GM18499 (cell line): ENCODE measurements around the gene NT5C3B.
A peak's percentile ranks its signal among the peaks of the same experiment; 100 is the strongest.
"Not testable (repeated sequence)": the region's sequence is repeated elsewhere in the genome, so short reads cannot be mapped to it uniquely, and the experiment has no call there.

Experiments used
- ATAC-seq: cut with Tn5 transposase; IDR thresholded peaks from one replicate; pipeline ENCODE4 v1.9.1; 2021; ENCODE audit warnings: moderate number of reproducible peaks; ENCODE audit not compliant: insufficient read depth, unreplicated experiment

NT5C3B gene

DNA sequence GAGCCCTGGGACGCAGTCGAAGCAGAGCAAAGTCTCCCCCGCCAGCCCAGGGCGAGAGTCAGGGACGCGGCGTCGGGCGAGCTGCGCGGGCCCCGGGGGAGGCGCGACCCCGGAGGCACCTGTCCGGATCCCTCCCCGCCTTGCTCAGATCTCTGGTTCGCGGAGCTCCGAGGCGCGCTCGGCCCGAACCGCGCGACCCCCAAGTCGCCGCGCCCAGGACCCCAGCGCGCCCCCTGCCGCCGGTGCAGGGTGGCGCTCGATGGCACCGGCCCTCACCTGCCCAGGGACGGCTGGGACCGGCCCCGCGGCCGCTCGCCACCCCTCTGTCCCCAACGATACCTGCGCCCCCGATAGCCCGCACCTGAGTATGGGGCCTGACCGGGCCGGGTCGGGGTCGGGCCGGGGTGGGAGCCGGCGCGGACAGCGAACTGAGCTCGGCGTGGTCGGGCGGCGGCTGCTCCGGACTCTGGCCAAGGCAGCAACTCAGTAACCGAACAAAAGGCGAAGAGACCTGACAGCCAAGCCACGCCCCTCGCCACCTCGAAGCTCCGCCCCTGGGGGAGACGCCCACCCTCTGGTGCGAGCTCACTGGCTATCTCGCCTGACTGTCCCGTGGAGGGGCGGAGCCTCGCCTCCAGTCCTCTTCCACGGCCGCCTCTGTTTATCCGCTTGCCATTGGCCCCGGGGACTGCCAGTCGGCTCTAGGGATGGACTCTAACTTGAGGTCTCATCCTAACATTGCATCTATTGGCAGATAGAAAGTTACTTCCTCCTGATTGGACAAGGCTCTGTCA lies 49.6 kb downstream of the NT5C3B start, which contains the start of gene JUP:
JUP (minus strand) TSS at position 485 of the 794 bp plus-strand sequence. CDS start 14,857 bp downstream, outside the sequence.
- peak; percentile 47 for ATAC-seq

- no peak for ATAC-seq
Measured at GRCh38 chr17:41785859-41786226, 50.2 kb downstream of the NT5C3B start.

DNA sequence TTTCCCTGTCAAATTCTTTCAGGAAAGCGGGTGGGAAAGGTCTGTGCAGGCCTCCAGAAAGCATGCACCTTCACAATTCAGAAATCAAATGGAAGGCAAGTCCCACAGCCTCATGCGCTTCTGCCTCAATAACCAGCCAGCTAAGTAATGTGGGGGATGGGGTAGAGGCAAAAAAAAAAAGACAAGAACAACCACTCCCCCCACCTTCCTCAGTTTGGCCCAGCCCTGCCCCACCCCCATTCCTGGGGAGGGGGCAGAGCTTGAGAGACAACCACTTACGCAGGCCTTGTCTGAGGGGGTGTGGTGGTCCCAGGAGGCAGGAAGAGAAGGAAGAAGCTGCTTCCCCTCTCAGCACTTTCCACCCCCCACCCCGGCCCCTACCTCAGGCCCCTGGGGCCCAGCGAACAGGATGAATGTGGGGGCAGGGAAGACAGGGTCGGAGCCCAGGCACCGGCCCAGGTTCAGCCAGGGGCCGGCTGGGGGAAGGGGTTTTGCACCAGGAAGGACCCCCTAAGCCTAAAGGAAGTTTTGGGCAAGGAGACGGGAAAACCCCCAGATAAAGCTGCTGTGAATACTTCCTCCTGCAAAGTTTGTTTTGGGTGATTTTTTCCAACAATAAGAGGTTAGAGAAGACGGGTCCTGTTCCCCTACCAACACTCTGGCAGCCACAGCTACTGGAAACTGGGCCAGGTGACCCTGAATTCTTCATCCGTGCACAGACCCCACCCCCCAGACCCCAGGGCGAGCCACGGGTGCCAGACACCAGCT lies 50.8 kb downstream of the NT5C3B start:
- no peak for ATAC-seq

DNA sequence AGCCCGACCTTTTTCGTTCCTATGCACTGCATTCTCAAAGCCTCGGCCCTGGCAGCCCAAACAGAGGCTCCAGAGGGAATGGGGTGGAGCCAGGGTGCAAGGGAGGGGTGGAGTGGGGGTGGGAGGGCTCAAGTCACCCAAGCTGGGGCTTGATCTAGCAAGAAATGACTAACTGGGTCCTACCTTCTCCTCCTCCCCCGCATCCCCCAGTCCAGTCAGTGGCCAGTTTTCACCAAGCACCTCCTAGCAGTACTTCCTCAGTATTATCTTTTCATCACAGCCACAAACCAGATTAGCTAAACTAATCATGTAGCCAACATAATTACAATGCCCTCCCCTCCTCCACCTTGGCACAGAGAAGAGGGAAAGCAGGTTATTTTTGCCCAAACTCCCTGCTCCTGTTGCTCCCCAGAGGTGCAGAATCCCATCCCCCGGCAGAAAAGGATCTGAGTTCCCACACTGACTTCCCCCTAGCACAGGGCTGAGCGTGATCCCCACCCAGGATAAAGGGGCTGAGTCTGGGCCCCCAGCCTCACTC lies 51.8 kb downstream of the NT5C3B start:
- ATAC-seq, result no peak

DNA sequence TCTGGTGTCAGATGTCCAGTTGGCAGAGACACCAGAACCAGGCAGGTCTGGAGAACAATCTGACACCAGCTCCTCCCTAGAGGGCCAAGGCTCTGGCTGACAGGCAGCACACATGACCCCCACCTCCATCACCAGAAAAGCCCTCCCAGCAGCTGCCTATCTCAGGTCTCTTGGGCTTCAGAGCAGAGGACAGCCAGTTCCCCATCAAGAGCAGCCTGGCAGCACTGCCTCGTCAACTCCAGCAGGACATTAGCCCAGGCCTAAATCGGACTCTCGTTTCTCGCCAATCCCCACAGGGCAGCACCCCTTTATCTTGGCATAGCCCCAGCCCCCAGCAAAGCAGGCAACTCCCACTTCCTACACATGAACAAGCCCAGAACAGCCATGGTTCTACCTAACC lies 53.9 kb downstream of the NT5C3B start:
- ATAC-seq, result no peak

GRCh38 chr17:41781404-41782110 lies 54.5 kb downstream of the NT5C3B start:
- no peak for ATAC-seq

DNA sequence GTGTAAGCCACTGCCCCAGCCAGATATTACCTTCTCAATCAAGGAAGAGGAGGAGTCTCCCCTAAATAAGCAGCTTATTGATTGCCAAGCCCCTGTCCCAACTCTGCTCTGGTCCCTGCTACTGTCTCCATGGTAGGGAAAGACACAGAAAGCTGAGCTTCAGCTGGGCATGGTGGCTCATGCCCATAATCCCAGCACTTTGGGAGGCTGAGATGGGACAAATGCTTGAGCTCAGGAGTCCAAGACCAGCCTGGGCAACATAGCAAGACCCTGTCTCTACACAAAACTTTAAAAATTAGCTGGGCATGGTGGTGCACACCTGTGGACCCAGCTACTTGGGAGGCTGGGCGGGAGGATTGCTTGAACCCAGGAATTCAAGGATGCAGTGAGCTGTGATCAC lies 56.1 kb downstream of the NT5C3B start:
- no peak for ATAC-seq

DNA sequence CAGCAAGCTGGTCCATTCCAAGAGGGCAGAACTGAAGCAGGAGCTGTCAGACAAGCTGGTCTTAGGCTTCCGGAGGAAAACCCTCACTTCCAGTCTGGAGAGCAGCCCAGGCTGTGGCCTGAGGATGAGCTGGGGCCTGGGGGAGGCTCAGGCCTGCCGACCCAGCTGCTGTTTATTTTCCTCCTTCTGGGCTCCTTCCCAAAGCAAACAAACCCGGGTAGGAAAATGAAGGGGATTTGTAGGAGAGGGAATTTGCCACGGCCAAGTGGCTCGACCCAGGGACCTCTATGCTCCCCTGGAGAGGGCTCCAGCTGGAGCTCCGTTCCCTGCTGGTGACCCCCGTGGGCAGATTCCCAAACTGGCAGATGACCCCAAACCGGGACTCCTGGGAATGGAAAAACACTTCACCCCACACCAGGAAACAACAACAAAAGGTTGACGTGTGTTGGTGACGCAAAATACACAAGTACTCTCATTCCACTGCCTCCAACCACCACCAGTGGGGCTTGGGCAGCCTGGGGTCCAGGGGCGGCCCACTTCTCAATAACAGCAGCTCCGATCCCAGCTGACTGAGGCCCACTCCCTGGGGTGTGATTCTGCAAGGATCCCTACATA lies 58.4 kb downstream of the NT5C3B start:
- ATAC-seq, result no peak

DNA sequence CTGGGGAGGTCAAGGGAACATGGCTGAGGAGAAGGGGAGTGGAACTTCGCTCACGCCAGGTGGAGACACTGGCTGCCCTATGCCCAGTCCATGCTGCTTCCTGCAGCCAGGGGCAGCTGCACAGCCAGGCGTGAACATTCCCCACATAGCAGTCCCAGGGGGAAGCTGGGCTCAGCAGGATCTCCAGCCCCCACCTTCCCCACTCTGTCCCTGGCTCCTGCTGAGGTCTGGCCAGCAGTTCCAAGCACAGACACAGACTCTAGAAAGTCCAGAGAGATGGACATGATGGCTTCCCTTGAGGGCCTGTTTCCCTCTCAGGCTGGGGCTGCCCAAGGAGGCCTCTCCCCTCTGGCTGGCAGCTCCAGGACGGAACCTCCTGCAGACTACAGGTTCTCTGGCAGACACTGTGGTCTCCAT lies 58.9 kb downstream of the NT5C3B start:
- ATAC-seq, result no peak

DNA sequence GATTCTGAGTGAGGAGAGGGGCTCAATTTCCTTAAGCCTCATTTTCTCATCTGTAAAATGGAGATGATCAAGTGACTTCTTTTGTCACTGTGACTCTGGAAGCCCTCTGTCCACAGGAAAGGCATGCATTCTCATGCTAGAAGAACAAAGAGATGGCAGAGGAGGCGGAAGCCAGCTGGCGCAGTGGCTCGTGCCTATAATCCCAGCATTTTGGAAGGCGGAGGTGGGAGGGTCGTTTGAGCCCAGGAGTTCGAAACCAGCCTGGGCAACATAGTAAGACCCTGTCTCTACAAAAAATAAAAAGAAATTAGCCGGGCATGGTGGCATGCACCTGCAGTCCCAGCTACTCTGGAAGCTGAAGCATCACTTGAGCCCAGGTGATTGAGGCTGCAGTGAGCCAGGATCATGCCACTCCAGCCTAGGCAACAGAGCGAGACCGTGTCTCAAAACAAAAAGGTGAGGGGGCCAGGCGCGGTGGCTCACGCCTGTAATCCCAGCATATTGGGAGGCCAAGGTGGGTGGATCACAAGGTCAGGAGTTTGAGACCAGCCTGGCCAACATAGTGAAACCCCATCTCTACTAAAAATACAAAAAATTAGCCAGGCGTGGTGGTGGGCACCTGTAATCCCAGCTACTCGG lies 59.7 kb downstream of the NT5C3B start:
- not testable (repeated sequence) for ATAC-seq

- ATAC-seq, result no peak
Measured at GRCh38 chr17:41775394-41776226, 60.4 kb downstream of the NT5C3B start.
